Astrocyte (in vitro differentiated cells and primary cell): ENCODE results near the gene RARRES1.

Experiments
- CTCF ChIP-seq: IDR thresholded peaks from 2 replicates; pipeline ENCODE4 v1.5.1; 2011; ENCODE audit warnings: low read depth, mild to moderate bottlenecking, inconsistent platforms, low read length, moderate library complexity; ENCODE audit not compliant: insufficient read depth
- EZH2 ChIP-seq: IDR thresholded peaks from 2 replicates; pipeline ENCODE4 v1.6.1; 2012; ENCODE audit warnings: mild to moderate bottlenecking, low read length, inconsistent platforms; ENCODE audit not compliant: insufficient read depth

DNA sequence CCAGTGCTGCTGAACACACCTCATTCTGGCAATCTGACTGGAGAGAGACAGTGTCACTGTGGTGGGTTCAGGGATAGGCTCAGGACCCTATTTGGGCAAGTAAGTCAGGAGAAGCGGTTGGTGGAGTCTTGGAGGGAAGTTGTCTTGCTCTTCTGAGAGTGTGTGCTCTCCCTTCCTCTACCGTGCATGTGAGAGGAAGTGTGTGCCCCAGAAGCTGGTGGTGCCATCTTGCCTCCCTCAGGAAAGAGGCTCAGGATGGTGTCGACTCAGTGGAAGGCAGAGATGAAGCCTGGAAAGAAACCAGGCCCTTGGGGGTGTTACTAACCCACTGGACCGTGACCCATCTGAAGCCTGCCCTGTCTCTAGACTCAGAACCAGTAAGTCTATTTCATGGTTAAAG lies 6.8 kb upstream of the RARRES1 start:
- no peak for TF ChIP-seq CTCF
- TF ChIP-seq EZH2 = no peak
